ENCODE data around the gene JPT2. TPM values are rescaled to one million over a fixed set of nuclear protein-coding genes. Genes with fewer than 3 reads are reported as not detected.

Gene JPT2
- total RNA-seq, 1 experiment from 2014 or later: 113 TPM

GRCh38 chr16:1723450-1724147 lies 45.5 kb downstream of the JPT2 start:
- Histone ChIP-seq H3K4me3 (replicated peaks in 1 of 2; ENCODE audit: low read depth in 1 of 2, low read length in 2 of 2) (no peak overlapping the region), H3K4me2 (ENCODE audit: low read length) (peak overlapping the region; percentile 59), H3K9ac (ENCODE audit: low read length) (peak overlapping the region; percentile 34), H3K9me2 (ENCODE audit: insufficient read depth) (no peaks in the 10 kb centered on the region), H2AFZ (ENCODE audit: low read depth, low read length, poor library complexity, severe bottlenecking) (no peak overlapping the region), H3K4me1 (ENCODE audit: control insufficient read depth in 1 of 2, insufficient read depth in 2 of 2, low read length in 2 of 2) (peaks cover 47 to 56% of the 10 kb centered on the region in 2 experiments), H3K27me3 (ENCODE audit: insufficient read depth, low read length) (no peaks in the 10 kb centered on the region), H3K79me2 (ENCODE audit: insufficient read depth, low read length) (peaks cover 55% of the 10 kb centered on the region), H4K20me1 (ENCODE audit: insufficient read depth) (no peaks in the 10 kb centered on the region; the same call in 1 of the 2 replicates), H3K9me3 (ENCODE audit: control insufficient read depth in 1 of 2, insufficient read depth in 1 of 2, low read depth in 1 of 2, low read length in 2 of 2) (no peaks in the 10 kb centered on the region), H3K27ac (ENCODE audit: low read depth, low read length) (peak overlapping the region; percentile 70), H3K36me3 (ENCODE audit: control insufficient read depth in 1 of 2, insufficient read depth in 2 of 2, low read length in 2 of 2) (peaks cover 0 to 4% of the 10 kb centered on the region in 2 experiments; a peak in 2 of 4 replicates)
- DNase-seq (ENCODE audit: low read depth, low spot score) (no peak), ATAC-seq (peak; percentile 43)
- no TSS peak for BruUV-seq (replicated peaks)
- TF ChIP-seq CTCF (IDR thresholded peaks at IDR 0.05 in 2 of 3, conservative IDR thresholded peaks at IDR 0.05 in 1 of 3; ENCODE audit: borderline replicate concordance in 1 of 3, insufficient read depth in 1 of 3, low read depth in 2 of 3, low read length in 2 of 3) (peak; percentile 49 to 82 (median 78); a peak in 5 of 6 replicates), ELF1 (IDR thresholded peaks at IDR 0.05; ENCODE audit: borderline replicate concordance, low read depth) (no peak), FOSL1 (IDR thresholded peaks at IDR 0.05; ENCODE audit: low read depth) (no peak), SP1 (IDR thresholded peaks at IDR 0.05; ENCODE audit: low read depth) (no peak), RAD21 (IDR thresholded peaks at IDR 0.05; ENCODE audit: low read depth) (peak; percentile 70), JUND (IDR thresholded peaks at IDR 0.05) (no peak), YY1 (IDR thresholded peaks at IDR 0.05; ENCODE audit: extremely low read depth, insufficient replicate concordance, low read depth, low read length) (no peak), TCF7L2 (IDR thresholded peaks at IDR 0.05; ENCODE audit: borderline replicate concordance, extremely low read depth, insufficient read depth, insufficient read length) (no peak), ZNF274 (IDR thresholded peaks at IDR 0.05; ENCODE audit: low read depth, low read length) (no peak), EGR1 (IDR thresholded peaks at IDR 0.05; ENCODE audit: low read depth) (no peak), CEBPB (IDR thresholded peaks at IDR 0.05; ENCODE audit: low read depth) (no peak)
- ChIA-PET CTCF (interaction anchor here (1.0 to 1.3 kb wide), 4 partner anchors 10 to 360 kb away, joined by 3 to 6 read pairs (median 4); partner anchors contain the start of gene UQCC4), POLR2A (interaction anchor here (0.8 to 1.0 kb wide), 2 partner anchors 42 to 47 kb away, joined by 3 read pairs; no protein-coding TSS in a partner anchor), RAD21 (ENCODE audit: low non-redundant PET in 1 of 2, low total read pairs in 2 of 2, uncharacterized antibody in 2 of 2, unreplicated experiment in 2 of 2) (interaction anchor here in 1 of 2 experiments (0.7 kb wide), 1 partner anchor 44 kb away, joined by 3 read pairs; no protein-coding TSS in a partner anchor)
- intact Hi-C loops (cut with micrococcal nuclease): no loop called here

Data from HCT116 (cell line).